ENCODE data around the gene JKAMP.
A peak's percentile ranks its signal among the peaks of the same experiment; 100 is the strongest.

JKAMP gene

DNA sequence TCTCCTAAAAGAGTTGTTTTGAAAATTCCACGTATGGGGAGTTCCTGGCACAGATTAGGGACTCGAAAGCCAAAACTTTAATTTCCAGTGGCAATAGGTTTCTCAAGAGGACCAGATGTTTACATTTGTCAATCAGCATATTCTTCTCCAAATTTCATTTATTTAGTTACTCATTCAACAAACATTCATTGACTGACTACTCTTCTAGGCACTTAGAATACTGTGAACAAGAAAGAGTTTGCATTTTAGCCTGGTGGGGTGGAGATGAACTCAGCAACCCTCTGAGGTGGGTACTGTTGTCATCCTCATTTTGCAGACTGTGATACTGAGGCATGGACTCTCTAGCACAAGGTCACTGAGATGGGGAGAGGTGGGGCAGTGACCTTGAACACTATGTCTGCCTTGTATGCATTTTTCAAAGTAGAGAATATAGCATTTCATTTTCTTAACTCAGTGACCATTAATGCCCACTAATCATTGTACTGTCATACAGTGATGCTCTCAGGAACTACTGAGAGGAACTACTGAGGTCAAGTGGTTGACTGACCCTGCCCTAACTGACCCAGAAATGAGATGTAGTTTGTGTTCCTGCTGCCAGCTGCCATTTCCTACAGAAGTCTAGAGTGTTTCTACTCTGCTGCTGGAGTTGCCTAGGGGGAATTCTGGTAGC, 2.3 kb upstream of the JKAMP start:
- DNase-seq = no peak

GRCh38 chr14:59482541-59483331, 1.6 kb upstream of the JKAMP start:
- DNase-seq = no peak

DNA sequence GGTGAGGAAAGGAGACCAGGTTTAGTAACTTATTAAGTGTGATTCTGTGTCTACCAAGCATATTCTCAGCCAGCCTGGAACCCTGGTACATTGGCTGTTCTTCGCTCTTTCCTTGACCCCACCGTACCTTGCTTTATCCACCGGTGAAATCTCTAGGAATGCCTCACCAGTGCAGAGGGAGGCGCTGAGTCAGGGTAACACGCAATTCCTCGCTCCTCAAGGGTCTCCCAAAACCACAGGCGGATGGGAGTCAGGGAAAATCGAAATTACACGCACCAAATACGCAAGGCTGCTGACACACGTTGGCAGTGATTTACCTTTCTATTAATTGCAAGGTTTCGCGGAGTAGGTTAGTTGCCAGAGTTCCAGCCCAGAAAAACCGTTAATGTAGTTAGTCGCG, 954 bp upstream of the JKAMP start:
- no peak for DNase-seq

DNA sequence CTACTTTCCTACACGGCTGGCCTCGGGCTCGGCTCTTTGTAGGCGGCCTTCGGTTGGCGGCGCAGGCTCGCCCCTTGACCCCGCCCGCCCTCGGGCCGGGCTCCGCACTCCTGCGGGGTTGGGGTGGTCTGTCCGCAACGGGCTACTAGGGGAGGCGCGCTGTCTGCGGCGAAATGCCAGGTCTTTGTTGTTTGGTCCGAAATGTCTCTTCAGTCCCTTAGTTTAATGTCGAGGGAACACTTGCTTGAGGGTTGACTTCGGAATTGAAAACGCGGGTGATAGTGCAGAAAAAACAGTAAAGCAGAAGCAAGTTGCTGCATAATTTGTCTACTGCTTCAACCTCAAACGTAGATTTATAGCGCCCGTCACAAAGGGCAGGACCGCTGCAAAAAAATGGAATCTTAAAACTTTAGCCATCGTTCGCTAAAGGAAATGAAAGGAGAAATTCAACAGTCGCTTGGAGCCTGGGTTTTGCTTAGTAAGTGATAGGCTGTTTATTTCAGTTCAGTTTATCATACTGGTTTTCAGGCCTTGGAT, 390 bp downstream of the JKAMP start:
- DNase-seq = no peak

GRCh38 chr14:59490756-59491155, 6.4 kb downstream of the JKAMP start:
- no peak for DNase-seq

DNA sequence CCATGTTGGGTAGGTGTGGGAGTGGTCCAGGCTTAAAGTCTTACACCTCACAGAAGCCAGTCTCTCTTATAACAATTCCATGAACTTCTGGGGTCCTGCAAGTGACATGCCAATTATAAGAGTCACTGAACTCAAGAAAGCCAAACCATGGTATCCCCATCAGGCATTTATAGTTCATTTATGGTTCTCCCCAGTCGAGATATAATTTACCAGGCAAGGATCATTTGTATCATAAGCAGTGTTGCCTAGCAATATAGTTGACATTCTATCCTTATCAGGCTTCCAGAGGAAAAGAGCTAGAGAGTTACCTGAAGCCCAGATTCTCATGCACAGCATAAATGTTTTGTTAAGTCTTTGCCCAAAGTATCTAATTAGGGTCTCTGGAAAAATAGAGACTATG, 8.1 kb downstream of the JKAMP start:
- no peak for DNase-seq

- DNase-seq = no peak
Observed at GRCh38 chr14:59500732-59501131, 16.4 kb downstream of the JKAMP start.

DNA sequence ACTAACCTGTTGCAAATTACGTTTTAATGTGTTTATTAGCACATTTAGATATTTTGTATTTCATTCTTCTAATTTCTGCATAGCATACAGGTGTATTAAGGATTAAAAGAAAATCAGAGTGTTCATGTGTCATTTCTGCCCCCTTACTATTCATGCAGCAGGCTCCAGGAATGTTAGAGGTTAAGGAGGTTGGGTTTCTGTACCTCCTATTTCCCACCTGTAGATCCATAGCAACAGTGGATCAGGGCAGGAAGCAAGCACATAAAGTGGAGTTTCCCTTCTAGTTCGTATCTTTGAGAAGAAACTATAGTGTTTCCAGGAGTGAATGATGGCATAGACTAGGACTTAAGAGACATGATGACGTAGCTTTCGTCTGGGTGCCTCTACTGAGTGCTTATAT, 18.9 kb downstream of the JKAMP start:
- no peak for DNase-seq

GRCh38 chr14:59507063-59507751, 22.9 kb downstream of the JKAMP start:
- DNase-seq = peak; percentile 38

DNA sequence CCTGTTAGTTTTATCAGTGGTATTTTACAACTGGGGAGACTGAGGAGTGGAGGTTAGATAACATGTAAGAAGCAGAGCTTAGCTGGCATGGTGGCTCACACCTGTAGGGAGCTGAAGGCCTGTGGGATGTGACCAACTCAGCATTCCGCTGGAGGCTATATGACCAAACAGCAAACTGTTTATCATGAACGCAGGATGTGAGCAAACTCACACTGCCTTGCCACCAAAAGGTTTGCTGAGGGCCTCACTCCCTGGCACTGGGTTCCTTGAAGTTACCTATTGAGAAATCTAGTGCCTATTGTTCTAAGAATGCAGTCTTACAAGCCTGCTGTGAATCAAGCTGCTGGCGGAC, 23.4 kb downstream of the JKAMP start:
- DNase-seq = no peak

DNA sequence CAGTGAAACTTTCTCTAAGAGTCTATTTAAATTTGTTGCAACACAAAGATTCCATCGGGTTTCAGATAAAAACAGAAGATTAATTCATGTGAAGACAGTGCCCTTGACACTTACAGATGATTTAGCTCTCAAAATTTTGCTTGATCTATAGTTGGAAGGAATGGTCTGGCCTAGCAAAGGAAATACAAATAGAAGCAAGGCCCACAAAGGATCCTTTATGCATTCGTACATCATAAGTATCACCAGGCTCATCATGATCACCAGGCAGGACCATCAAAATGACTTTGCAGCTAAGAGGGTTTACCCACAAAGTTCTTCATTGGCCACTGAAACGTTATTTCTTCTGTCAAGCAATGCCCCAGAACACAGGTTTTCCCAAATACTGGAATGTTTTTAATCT, 24.8 kb downstream of the JKAMP start:
- no peak for DNase-seq

DNA sequence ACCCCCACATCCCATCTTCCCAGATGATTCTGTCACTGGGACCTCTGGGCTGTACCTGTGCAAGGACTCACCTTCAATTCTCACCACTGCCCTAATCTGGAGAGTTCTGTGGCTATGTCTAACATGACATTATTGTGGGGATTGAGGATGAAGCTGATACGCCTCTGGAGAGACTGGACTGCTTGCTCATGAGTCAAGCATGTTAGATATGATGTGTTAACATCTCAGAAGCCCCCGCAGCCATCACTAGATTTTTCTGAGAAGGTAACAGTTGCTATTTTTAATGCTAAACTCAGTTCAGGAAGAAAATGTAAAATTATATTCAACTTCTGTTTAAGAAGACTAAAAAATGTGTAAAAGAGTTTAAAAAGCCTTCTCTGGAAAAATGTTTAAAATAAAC, 25.7 kb downstream of the JKAMP start:
- no peak for DNase-seq

GRCh38 chr14:59510966-59511365, 26.6 kb downstream of the JKAMP start:
- DNase-seq = no peak

DNA sequence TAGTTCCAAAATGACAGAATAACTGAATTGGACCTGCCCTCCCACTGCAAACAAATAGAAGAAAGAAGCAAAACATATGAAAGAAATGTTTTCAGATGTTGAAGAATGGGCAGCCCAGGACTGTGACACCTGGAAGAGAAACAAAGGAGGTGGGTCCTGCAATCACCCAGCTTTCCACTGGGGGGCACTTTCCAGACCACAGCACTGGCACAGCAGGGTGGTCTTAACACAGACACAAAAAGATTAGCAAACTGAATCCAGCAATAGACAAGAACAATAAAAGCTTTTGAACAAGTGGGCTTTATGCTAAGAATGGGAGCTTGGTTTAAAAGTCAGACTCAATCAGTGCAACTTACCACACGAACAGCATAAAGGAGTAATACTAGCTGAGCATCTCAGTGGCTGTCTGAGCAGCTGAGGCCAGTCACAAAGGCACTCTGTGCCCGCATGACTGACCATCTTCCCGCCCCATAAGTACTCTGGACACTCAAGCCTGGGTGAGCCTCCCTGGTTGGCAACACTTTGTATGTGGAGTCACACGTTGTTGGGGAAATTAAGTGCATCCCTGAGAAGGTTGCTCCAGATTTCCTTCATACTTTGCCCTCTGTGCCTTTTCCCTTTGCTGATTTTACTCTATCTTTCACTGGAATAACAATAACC, 27.7 kb downstream of the JKAMP start:
- DNase-seq = no peak

DNA sequence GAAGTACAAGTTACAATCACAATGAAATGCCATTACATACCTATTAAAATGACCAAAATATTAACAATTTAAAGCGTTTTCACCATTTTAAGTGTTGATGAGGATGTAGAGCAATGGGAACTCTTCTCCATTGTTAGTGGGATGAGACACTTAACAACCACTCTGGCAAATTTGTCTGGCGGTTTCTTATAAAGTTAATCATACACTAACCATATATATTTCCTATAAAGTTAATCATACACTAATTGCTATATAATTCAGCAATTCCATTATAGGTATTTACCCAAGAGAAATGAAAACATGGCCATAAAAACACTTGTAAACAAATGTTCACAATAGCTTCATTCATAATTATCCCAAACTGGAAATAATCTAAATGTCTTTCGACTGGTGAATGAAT, 35.9 kb downstream of the JKAMP start:
- no peak for DNase-seq

DNA sequence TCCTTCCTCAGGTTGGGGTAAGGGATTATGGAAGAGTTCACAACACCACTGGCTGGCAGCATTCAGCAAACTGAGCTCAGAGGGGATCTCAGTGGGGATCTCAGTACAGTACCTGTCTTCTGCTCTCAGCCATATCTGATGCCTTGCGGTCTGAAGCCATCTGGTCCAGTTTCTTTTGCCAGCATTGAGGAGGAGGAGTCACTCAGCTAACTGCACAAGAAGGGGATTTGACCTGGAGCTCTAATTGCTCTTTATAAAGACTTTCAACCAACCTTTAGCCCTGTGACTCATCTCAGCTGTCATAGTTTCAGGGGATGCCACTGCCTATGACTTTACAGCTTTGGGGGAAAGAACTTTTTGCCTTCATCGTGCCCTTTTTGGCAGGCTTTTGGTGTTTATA, 44.9 kb downstream of the JKAMP start:
- DNase-seq = no peak

DNA sequence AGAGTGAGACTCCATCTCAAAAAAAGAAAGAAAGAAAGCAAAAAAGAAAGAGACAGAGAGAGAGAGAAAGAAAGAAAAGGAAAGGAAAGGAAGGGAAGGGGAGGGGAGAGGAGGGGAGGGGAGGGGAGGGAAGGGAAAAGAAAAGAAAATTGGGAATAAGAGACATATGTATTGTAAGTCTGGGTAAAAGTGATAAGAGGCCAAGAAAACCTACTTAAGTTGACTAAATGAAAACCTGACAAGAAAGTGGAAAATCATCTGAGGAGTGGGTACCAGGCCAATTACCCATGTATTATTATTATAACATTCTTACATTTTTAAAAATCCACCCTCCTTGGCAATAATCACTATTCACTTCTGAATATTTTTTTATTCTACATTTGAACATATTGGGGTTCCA, 46.0 kb downstream of the JKAMP start:
- DNase-seq = no peak

- DNase-seq = no peak
Observed at GRCh38 chr14:59532419-59532818, 48.1 kb downstream of the JKAMP start.

DNA sequence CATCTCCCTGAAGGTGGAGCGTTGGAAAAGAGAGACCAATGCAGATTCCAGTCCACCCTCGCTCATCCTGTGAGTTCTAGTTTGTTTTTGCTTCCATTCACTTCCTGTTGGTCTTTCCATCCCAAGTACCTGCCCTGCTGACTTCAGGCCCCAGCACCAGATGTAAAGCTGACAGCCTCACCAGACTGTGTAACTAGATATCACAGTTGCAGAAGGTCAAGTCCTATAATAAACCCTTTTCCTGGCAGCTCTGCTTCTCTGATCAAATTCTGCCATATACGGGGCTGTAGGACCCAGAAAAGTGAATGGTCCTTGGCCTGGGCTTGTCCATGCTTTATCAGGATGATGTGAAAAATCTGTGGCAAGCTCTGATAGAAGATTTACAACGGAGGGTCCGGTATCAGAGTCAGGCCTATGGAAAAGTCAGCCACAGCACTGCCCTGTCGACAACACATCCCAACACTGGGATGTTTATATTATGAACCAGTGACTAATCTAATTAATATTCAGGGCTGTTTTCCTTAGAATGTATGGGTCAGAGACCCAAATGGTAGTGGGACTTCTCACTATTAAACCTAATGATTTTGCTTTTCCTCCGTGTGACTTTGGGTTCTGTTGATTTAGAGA, 50.2 kb downstream of the JKAMP start:
- no peak for DNase-seq

DNA sequence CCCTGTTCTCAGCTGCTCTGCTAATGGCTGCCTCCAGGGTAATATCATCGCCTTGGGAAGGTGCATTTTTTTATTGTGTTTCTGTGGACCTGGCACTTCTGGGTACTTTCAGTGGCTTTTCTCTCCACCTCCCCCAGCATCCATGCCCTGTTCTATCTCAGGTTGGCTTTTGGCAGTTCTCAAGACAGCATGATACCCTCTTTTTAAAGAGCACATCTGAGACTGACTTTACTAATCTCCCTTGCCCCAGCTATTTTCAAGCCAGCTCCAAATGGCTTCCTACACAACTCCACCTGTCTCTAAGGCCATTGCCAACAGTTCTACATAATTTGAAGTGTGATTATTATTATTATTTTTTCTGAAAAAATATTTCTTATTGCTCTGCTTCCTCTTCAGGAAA, 53.2 kb downstream of the JKAMP start:
- no peak for DNase-seq

- no peak for DNase-seq
Observed at GRCh38 chr14:59538936-59539335, 54.6 kb downstream of the JKAMP start.

- DNase-seq = no peak
Observed at GRCh38 chr14:59540852-59541251, 56.5 kb downstream of the JKAMP start.

- no peak for DNase-seq
Observed at GRCh38 chr14:59541731-59542130, 57.4 kb downstream of the JKAMP start.
